Endodermal cell (in vitro differentiated cells): ENCODE results near the gene ALG2. TPM values are rescaled to one million over a fixed set of nuclear protein-coding genes. Genes with fewer than 3 reads are reported as not detected.

Experiments
- DNase-seq: peaks from one replicate; pipeline ENCODE4 v3.0.0-alpha.2; 2017
- H3K27ac ChIP-seq: 2 replicates; pipeline ENCODE4 v1.5.1; 2013; ENCODE audit warnings: mild to moderate bottlenecking, low read depth, low read length, moderate library complexity
- H3K27me3 ChIP-seq: 2 replicates; pipeline ENCODE4 v1.6.1; 2013; ENCODE audit warnings: mild to moderate bottlenecking, low read length, moderate library complexity; ENCODE audit not compliant: insufficient read depth, control insufficient read depth, poor library complexity, severe bottlenecking
- H3K36me3 ChIP-seq: 2 replicates; pipeline ENCODE4 v1.7.0; 2013; ENCODE audit warnings: mild to moderate bottlenecking, low read length, moderate library complexity; ENCODE audit not compliant: control insufficient read depth, insufficient read depth
- H3K4me1 ChIP-seq: one replicate; pipeline ENCODE4 v1.7.0; 2013; ENCODE audit warnings: low read length; ENCODE audit not compliant: control insufficient read depth, insufficient read depth
- H3K4me3 ChIP-seq: 2 replicates; pipeline ENCODE4 v1.5.1; 2013; ENCODE audit warnings: mild to moderate bottlenecking, low read length, moderate library complexity
- H3K9ac ChIP-seq: 2 replicates; pipeline ENCODE4 v1.6.1; 2013; ENCODE audit warnings: mild to moderate bottlenecking, low read length, moderate library complexity; ENCODE audit not compliant: poor library complexity, severe bottlenecking; ENCODE audit errors: extremely low read depth
- H3K9me3 ChIP-seq: 2 replicates; pipeline ENCODE4 v1.6.1; 2013; ENCODE audit warnings: mild to moderate bottlenecking, low read length, moderate library complexity; ENCODE audit not compliant: control insufficient read depth
- H3K27ac Mint-ChIP-seq: 2 replicates; pipeline ENCODE4 v1.8.0; 2020; ENCODE audit warnings: mixed read lengths
- H3K27me3 Mint-ChIP-seq: 2 replicates; pipeline ENCODE4 v1.8.0; 2021; ENCODE audit warnings: mild to moderate bottlenecking, mixed read lengths; ENCODE audit not compliant: insufficient read depth
- H3K36me3 Mint-ChIP-seq: 2 replicates; pipeline ENCODE4 v1.8.0; 2020; ENCODE audit warnings: low read depth, mixed read lengths
- H3K4me1 Mint-ChIP-seq: 2 replicates; pipeline ENCODE4 v1.8.0; 2020; ENCODE audit warnings: mixed read lengths
- H3K4me3 Mint-ChIP-seq: 2 replicates; pipeline ENCODE4 v1.8.0; 2020; ENCODE audit warnings: mild to moderate bottlenecking, moderate library complexity, mixed read lengths
- H3K9me3 Mint-ChIP-seq: 2 replicates; pipeline ENCODE4 v1.8.0; 2020; ENCODE audit warnings: mild to moderate bottlenecking, mixed read lengths
- CTCF ChIP-seq: fragments of 200-600 bp; sonication (generic); conservative IDR thresholded peaks from 2 replicates; pipeline ENCODE4 v1.5.0; 2021; ENCODE audit warnings: antibody characterized with exemption, mild to moderate bottlenecking
- WGBS, 2 experiments: methylation state at CpG; one replicate each; pipeline versions ENCODE4 v1.1.5 to v1.1.7; 2013; ENCODE audit warnings: missing lambda C conversion rate in 2 of 2, mixed read lengths in 1 of 2; ENCODE audit not compliant: insufficient coverage in 1 of 2, insufficient read length in 1 of 2; 5-methylcytosine and 5-hydroxymethylcytosine counted together
- total RNA-seq, 2 donors: library from RNA; stranded (reverse); fragmentation: NEBNext Ultra II Directional in 1 of 2; extraction: Animal tissue kit (Norgen Biotek cat#: 25700) in 1 of 2; gene quantifications; 2 replicates in 1 of 2; 3 replicates in 1 of 2; pipeline ENCODE4 v1.2.1, GENCODE V29; 2021

ALG2 gene
- total RNA-seq, 2 donors from 2014 or later = 27.6 to 28.8 TPM

- H3K4me1 ChIP-seq = no peaks in the 10 kb centered on the region
These were observed 14.3 kb upstream of the ALG2 start for GRCh38 chr9:99235926-99236634.

DNA sequence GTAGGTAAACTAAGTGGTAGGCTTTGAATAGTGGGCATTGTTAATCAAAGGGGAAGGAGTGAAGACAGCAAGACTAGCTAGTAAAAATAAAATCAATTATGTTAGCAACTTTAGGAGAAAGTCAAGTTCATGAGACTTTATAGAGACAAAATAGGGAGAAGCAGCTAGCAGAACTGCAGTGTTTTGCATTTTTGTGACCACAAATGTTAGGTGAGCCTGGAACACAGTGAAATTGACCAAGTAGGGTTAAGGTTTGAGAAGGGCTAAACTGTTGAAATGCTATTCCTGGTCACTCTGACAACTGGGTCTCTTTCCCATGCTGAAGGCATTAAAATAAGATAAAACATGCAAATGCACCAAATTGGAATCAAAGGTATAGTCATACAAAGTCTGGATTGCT, 13.3 kb upstream of the ALG2 start:
- H3K4me1 ChIP-seq = no peaks in the 10 kb centered on the region
- peaks cover 44% of the 10 kb centered on the region for H3K36me3 ChIP-seq
- DNase-seq = no peak
- TF ChIP-seq CTCF = no peak
- H3K9ac ChIP-seq = no peak overlapping the region
- H3K36me3 Mint-ChIP-seq = peaks cover 18% of the 10 kb centered on the region
- H3K9me3 Mint-ChIP-seq = no peaks in the 10 kb centered on the region
- no peaks in the 10 kb centered on the region for H3K27me3 ChIP-seq
- H3K4me3 Mint-ChIP-seq = no peak overlapping the region
- H3K4me3 ChIP-seq = no peak overlapping the region
- no peaks in the 10 kb centered on the region for H3K9me3 ChIP-seq
- peaks cover 11% of the 10 kb centered on the region for H3K4me1 Mint-ChIP-seq
- H3K27ac ChIP-seq = no peak overlapping the region
- H3K27me3 Mint-ChIP-seq = no peaks in the 10 kb centered on the region
- H3K27ac Mint-ChIP-seq = no peak overlapping the region

More at GRCh38 chr9:99235926-99236634, 14.3 kb upstream of the ALG2 start:
- no peak for TF ChIP-seq CTCF
- Histone ChIP-seq H3K9me3 (no peaks in the 10 kb centered on the region), H3K27ac (no peak overlapping the region), H3K36me3 (peaks cover 37% of the 10 kb centered on the region), H3K9ac (no peak overlapping the region), H3K4me3 (no peak overlapping the region), H3K27me3 (no peaks in the 10 kb centered on the region)
- Mint-ChIP-seq H3K4me1 (peaks cover 11% of the 10 kb centered on the region), H3K9me3 (no peaks in the 10 kb centered on the region), H3K4me3 (no peak overlapping the region), H3K27ac (no peak overlapping the region), H3K27me3 (no peaks in the 10 kb centered on the region), H3K36me3 (peaks cover 8% of the 10 kb centered on the region)
- WGBS, 2 experiments = 86 to 100% methylated on average over 4 to 7 of the region's 7 CpGs
- no peak for DNase-seq

- Mint-ChIP-seq H3K4me3 (no peak overlapping the region), H3K27ac (no peak overlapping the region), H3K4me1 (peaks cover 11% of the 10 kb centered on the region), H3K36me3 (peaks cover 18% of the 10 kb centered on the region), H3K9me3 (no peaks in the 10 kb centered on the region), H3K27me3 (no peaks in the 10 kb centered on the region)
- H3K9ac ChIP-seq = no peak overlapping the region
- WGBS, 2 experiments = 91 to 100% methylated on average over 2 of the region's 2 CpGs
- no peak overlapping the region for H3K27ac ChIP-seq
- DNase-seq = no peak
- no peak for TF ChIP-seq CTCF
- H3K9me3 ChIP-seq = no peaks in the 10 kb centered on the region
- H3K36me3 ChIP-seq = peaks cover 48% of the 10 kb centered on the region
- H3K4me1 ChIP-seq = no peaks in the 10 kb centered on the region
- H3K27me3 ChIP-seq = no peaks in the 10 kb centered on the region
- H3K4me3 ChIP-seq = no peak overlapping the region
These were observed 12.9 kb upstream of the ALG2 start for GRCh38 chr9:99234618-99235017.
